ENCODE data around the gene PDE6D.
"Not testable (repeated sequence)": the region's sequence is repeated elsewhere in the genome, so short reads cannot be mapped to it uniquely, and the experiment has no call there.

PDE6D gene

DNA sequence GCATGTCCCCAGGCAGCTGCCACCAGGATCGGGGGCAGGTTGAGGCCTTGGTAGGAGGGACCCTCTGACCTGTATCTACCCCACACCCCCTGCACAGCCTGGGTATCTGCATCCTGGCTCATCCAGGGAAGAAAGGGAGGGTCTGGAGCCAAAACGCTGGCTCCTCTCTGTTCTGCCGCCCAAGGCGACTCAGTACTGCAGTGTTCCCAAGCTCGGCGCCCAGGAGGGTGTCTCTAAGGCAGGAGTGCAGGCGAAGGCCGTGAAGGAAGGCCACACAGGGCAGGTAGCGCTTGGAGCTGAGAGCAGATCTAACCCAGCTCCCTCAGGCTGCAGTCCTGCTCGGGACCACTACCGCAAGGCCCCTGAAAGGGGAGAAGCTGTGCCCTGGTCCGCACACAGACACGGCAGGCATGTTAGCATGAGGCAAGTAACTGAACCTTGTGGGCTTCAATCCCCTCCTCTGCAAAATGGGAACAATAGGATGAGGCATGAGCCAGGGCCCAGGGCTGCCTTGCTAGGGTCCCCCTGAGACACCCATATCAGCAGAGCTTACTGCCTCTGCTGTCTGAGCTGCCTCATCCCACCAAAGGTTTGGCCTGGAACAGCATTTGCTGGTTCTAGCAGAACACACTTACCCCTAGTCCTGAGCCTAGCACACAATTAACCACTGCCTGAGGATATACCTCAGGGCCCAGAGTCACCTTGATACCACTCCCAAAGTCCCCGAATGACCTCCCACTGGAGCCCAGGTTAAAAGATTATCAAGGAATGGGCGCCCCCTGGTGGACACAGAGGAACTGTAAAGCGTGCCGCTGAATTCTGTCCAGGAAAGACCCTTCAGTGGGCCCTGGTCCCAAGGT lies 66.2 kb downstream of the PDE6D start:
- no peak overlapping the region for H3K4me2 ChIP-seq (ENCODE audit: insufficient read depth, low read length, poor library complexity, severe bottlenecking)
- H3K27me3 ChIP-seq (ENCODE audit: control insufficient read depth in 3 of 3, insufficient read depth in 3 of 3, low read depth in 1 of 3, low read length in 3 of 3) = no peaks in the 10 kb centered on the region
- no peak overlapping the region for H2AFZ ChIP-seq (ENCODE audit: low read length)
- no peak overlapping the region for H2BK12ac ChIP-seq (ENCODE audit: low read length)
- WGBS, 2 donors (ENCODE audit: extremely low coverage in 2 of 2, insufficient read length in 2 of 2, insufficient replicate concordance in 1 of 2) = no CpG with 5 or more reads among the region's 17 CpGs
- peak overlapping the region; percentile 75 for H3K27ac ChIP-seq (replicated peaks; ENCODE audit: low read length)
- H3K23ac ChIP-seq (ENCODE audit: low read depth, low read length, poor library complexity) = peak overlapping the region; percentile 96
- no peak overlapping the region for H4K8ac ChIP-seq (ENCODE audit: low read depth, low read length)
- H2BK120ac ChIP-seq (ENCODE audit: low read depth, low read length) = no peak overlapping the region
- no peak overlapping the region for H3K4ac ChIP-seq (ENCODE audit: low read length)
- H2BK15ac ChIP-seq (ENCODE audit: low read length) = no peak overlapping the region
- H3K4me1 ChIP-seq (ENCODE audit: control insufficient read depth in 2 of 2, insufficient read depth in 1 of 2, low read depth in 1 of 2, low read length in 2 of 2) = peaks cover 19 to 29% of the 10 kb centered on the region in 2 donors
- no peak overlapping the region for H4K91ac ChIP-seq (ENCODE audit: low read depth, low read length, poor library complexity)
- peak overlapping the region; percentile 82 for H2AK5ac ChIP-seq (ENCODE audit: low read depth, low read length)
- DNase-seq (ENCODE audit: low spot score) = peak; percentile 86
- no peaks in the 10 kb centered on the region for H3K9me3 ChIP-seq (replicated peaks in 1 of 2; ENCODE audit: control insufficient read depth in 2 of 2, insufficient read depth in 1 of 2, low read depth in 1 of 2, low read length in 2 of 2)
- H3K4me3 ChIP-seq (ENCODE audit: low read length in 2 of 2) = no peak overlapping the region
- peak overlapping the region; percentile 72 for H3K18ac ChIP-seq (ENCODE audit: low read length)
- H3K36me3 ChIP-seq (replicated peaks in 1 of 2; ENCODE audit: control insufficient read depth in 2 of 2, insufficient read depth in 2 of 2, low read length in 2 of 2) = peaks cover 26 to 37% of the 10 kb centered on the region in 2 donors
- peak overlapping the region; percentile 39 for H3K9ac ChIP-seq (ENCODE audit: low read depth, low read length, poor library complexity)
- H3K14ac ChIP-seq (ENCODE audit: low read length) = peak overlapping the region; percentile 73
- peak overlapping the region; percentile 45 for H2BK5ac ChIP-seq (ENCODE audit: low read length)
- no peaks in the 10 kb centered on the region for H3K79me1 ChIP-seq (ENCODE audit: low read depth, low read length)

DNA sequence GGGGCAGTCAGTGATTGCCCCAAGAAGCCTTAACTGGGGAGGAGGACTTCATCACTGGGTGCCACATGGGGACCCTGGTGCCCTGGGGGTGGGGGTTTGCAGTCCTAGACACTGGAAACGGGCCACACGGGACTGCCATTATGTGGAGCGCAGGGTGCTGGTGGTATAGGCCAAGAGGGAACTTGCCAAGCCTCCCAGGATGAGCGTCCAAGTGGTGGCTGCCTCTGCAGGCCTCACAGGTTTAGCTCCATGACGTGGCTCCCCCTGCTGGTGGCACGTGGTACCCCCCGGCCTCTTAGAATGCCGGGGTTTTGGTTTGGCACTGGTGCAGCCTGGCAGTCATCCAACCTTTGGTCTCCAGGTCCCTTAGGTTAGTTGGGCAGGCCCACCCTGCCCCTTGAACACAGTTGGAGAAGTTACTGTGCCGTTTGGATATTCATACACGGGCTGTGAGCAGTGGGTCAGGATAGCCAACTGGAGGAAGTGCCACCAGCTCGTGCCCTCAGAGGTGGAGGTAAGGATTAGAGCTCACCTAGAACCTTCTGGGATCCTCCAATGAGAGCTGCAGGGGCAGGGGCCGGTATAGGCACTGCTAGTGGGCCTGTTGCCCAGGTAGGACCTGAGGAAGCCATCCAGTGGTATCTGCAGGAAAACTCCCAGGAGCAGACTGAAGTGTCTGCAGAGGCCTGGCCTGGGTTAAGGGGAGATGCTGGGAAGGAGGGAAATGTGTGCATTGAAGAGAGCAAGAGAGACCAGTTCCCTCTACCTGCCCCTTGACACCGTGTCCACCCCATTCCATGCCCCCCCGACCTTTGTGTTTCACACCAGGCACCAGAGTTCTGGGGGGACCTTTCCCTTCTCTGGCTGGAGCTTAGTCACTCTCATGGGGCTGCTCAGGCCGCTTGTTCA lies 67.1 kb downstream of the PDE6D start:
- no peak overlapping the region for H3K14ac ChIP-seq (ENCODE audit: low read length)
- no peak overlapping the region for H2AFZ ChIP-seq (ENCODE audit: low read length)
- DNase-seq (ENCODE audit: low spot score) = peak; percentile 82
- no peak overlapping the region for H2BK12ac ChIP-seq (ENCODE audit: low read length)
- H3K9me3 ChIP-seq (replicated peaks in 1 of 2; ENCODE audit: control insufficient read depth in 2 of 2, insufficient read depth in 1 of 2, low read depth in 1 of 2, low read length in 2 of 2) = no peaks in the 10 kb centered on the region
- H4K8ac ChIP-seq (ENCODE audit: low read depth, low read length) = no peak overlapping the region
- H3K9ac ChIP-seq (ENCODE audit: low read depth, low read length, poor library complexity) = peak overlapping the region; percentile 66
- no peaks in the 10 kb centered on the region for H3K27me3 ChIP-seq (ENCODE audit: control insufficient read depth in 3 of 3, insufficient read depth in 3 of 3, low read depth in 1 of 3, low read length in 3 of 3)
- H2BK15ac ChIP-seq (ENCODE audit: low read length) = no peak overlapping the region
- no peak overlapping the region for H2BK5ac ChIP-seq (ENCODE audit: low read length)
- H3K4ac ChIP-seq (ENCODE audit: low read length) = no peak overlapping the region
- peak overlapping the region in 1 of 2 donors; percentile 42 for H3K4me3 ChIP-seq (ENCODE audit: low read length in 2 of 2)
- WGBS, 2 donors (ENCODE audit: extremely low coverage in 2 of 2, insufficient read length in 2 of 2, insufficient replicate concordance in 1 of 2) = no CpG with 5 or more reads among the region's 15 CpGs
- H2BK120ac ChIP-seq (ENCODE audit: low read depth, low read length) = no peak overlapping the region
- H2AK5ac ChIP-seq (ENCODE audit: low read depth, low read length) = no peak overlapping the region
- no peak overlapping the region for H3K18ac ChIP-seq (ENCODE audit: low read length)
- H4K91ac ChIP-seq (ENCODE audit: low read depth, low read length, poor library complexity) = no peak overlapping the region
- H3K36me3 ChIP-seq (replicated peaks in 1 of 2; ENCODE audit: control insufficient read depth in 2 of 2, insufficient read depth in 2 of 2, low read length in 2 of 2) = peaks cover 26 to 42% of the 10 kb centered on the region in 2 donors
- H3K79me1 ChIP-seq (ENCODE audit: low read depth, low read length) = no peaks in the 10 kb centered on the region
- peak overlapping the region; percentile 75 for H3K27ac ChIP-seq (replicated peaks; ENCODE audit: low read length)
- H3K23ac ChIP-seq (ENCODE audit: low read depth, low read length, poor library complexity) = peak overlapping the region; percentile 96
- peaks cover 19 to 29% of the 10 kb centered on the region in 2 donors for H3K4me1 ChIP-seq (ENCODE audit: control insufficient read depth in 2 of 2, insufficient read depth in 1 of 2, low read depth in 1 of 2, low read length in 2 of 2)
- no peak overlapping the region for H3K4me2 ChIP-seq (ENCODE audit: insufficient read depth, low read length, poor library complexity, severe bottlenecking)

DNA sequence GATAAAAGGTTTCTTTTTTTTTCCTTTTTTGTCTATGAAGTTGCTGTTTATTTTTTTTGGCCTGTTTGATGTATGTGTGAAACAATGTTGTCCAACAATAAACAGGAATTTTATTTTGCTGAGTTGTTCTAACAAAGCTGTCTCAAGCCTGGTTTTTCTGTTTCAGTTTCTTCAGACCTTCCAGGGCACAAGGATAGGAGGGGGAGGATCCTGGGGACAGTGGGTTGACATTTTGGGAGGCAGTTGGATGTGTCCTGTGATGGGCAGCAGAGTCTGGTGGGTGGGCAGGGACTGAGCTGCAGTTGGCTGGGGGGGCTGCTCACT lies 67.7 kb downstream of the PDE6D start:
- not testable (repeated sequence) for H2BK5ac ChIP-seq (ENCODE audit: low read length); H3K14ac ChIP-seq (ENCODE audit: low read length); H3K18ac ChIP-seq (ENCODE audit: low read length); H3K79me1 ChIP-seq (ENCODE audit: low read depth, low read length); H2BK15ac ChIP-seq (ENCODE audit: low read length); H3K9me3 ChIP-seq (replicated peaks in 1 of 2; ENCODE audit: control insufficient read depth in 2 of 2, insufficient read depth in 1 of 2, low read depth in 1 of 2, low read length in 2 of 2); H2BK12ac ChIP-seq (ENCODE audit: low read length); H3K4me2 ChIP-seq (ENCODE audit: insufficient read depth, low read length, poor library complexity, severe bottlenecking); H2AK5ac ChIP-seq (ENCODE audit: low read depth, low read length); H3K27me3 ChIP-seq (ENCODE audit: control insufficient read depth in 3 of 3, insufficient read depth in 3 of 3, low read depth in 1 of 3, low read length in 3 of 3); H2AFZ ChIP-seq (ENCODE audit: low read length); H4K91ac ChIP-seq (ENCODE audit: low read depth, low read length, poor library complexity); DNase-seq (ENCODE audit: low spot score); H3K4ac ChIP-seq (ENCODE audit: low read length); H4K8ac ChIP-seq (ENCODE audit: low read depth, low read length); H2BK120ac ChIP-seq (ENCODE audit: low read depth, low read length)
- Histone ChIP-seq H3K4me1 (ENCODE audit: control insufficient read depth in 2 of 2, insufficient read depth in 1 of 2, low read depth in 1 of 2, low read length in 2 of 2) (peaks cover 19 to 29% of the 10 kb centered on the region in 2 donors), H3K23ac (ENCODE audit: low read depth, low read length, poor library complexity) (peak overlapping the region; percentile 96), H3K9ac (ENCODE audit: low read depth, low read length, poor library complexity) (peak overlapping the region; percentile 66), H3K36me3 (replicated peaks in 1 of 2; ENCODE audit: control insufficient read depth in 2 of 2, insufficient read depth in 2 of 2, low read length in 2 of 2) (peaks cover 26 to 42% of the 10 kb centered on the region in 2 donors), H3K27ac (replicated peaks; ENCODE audit: low read length) (peak overlapping the region; percentile 68), H3K4me3 (ENCODE audit: low read length in 2 of 2) (peak overlapping the region in 1 of 2 donors; percentile 42)

DNA sequence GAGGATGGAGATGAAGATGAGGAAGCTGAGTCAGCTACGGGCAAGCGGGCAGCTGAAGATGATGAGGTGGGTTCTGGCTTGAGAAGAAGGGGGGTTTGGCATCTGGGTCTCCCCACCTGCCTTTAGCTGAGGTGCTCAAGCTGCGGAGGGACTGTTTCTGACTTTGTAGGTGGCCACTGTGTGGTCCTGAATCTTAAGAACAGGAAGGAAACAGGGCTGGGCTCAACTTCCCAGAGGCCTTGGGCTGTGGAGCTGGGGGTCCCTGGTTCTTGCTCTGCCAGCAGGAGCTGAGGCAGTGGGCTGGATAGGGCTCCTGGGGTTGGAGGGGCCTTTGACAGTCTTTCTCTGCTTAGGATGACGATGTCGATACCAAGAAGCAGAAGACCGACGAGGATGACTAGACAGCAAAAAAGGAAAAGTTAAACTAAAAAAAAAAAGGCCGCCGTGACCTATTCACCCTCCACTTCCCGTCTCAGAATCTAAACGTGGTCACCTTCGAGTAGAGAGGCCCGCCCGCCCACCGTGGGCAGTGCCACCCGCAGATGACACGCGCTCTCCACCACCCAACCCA lies 68.5 kb downstream of the PDE6D start:
- not testable (repeated sequence) for H3K4me2 ChIP-seq (ENCODE audit: insufficient read depth, low read length, poor library complexity, severe bottlenecking); H3K18ac ChIP-seq (ENCODE audit: low read length); H3K79me1 ChIP-seq (ENCODE audit: low read depth, low read length); H2AK5ac ChIP-seq (ENCODE audit: low read depth, low read length); H3K9ac ChIP-seq (ENCODE audit: low read depth, low read length, poor library complexity); DNase-seq (ENCODE audit: low spot score); H2BK12ac ChIP-seq (ENCODE audit: low read length); H3K9me3 ChIP-seq (replicated peaks in 1 of 2; ENCODE audit: control insufficient read depth in 2 of 2, insufficient read depth in 1 of 2, low read depth in 1 of 2, low read length in 2 of 2); H4K91ac ChIP-seq (ENCODE audit: low read depth, low read length, poor library complexity); H2AFZ ChIP-seq (ENCODE audit: low read length); H2BK15ac ChIP-seq (ENCODE audit: low read length); H3K27me3 ChIP-seq (ENCODE audit: control insufficient read depth in 3 of 3, insufficient read depth in 3 of 3, low read depth in 1 of 3, low read length in 3 of 3); H3K4ac ChIP-seq (ENCODE audit: low read length); H3K23ac ChIP-seq (ENCODE audit: low read depth, low read length, poor library complexity); H4K8ac ChIP-seq (ENCODE audit: low read depth, low read length); H2BK120ac ChIP-seq (ENCODE audit: low read depth, low read length); H2BK5ac ChIP-seq (ENCODE audit: low read length); H3K14ac ChIP-seq (ENCODE audit: low read length)
- H3K27ac ChIP-seq (replicated peaks; ENCODE audit: low read length) = peak overlapping the region; percentile 47
- peak overlapping the region in 1 of 2 donors; percentile 82 for H3K4me3 ChIP-seq (ENCODE audit: low read length in 2 of 2)
- H3K36me3 ChIP-seq (replicated peaks in 1 of 2; ENCODE audit: control insufficient read depth in 2 of 2, insufficient read depth in 2 of 2, low read length in 2 of 2) = peaks cover 26 to 42% of the 10 kb centered on the region in 2 donors
- WGBS, 2 donors (ENCODE audit: extremely low coverage in 2 of 2, insufficient read length in 2 of 2, insufficient replicate concordance in 1 of 2) = no CpG with 5 or more reads among the region's 18 CpGs
- H3K4me1 ChIP-seq (ENCODE audit: control insufficient read depth in 2 of 2, insufficient read depth in 1 of 2, low read depth in 1 of 2, low read length in 2 of 2) = peaks cover 19 to 25% of the 10 kb centered on the region in 2 donors

All from neuronal stem cell (in vitro differentiated cells).